NCI-H446 (cell line): ENCODE measurements around the gene OS9.

Source experiments
- DNase-seq, 2 experiments: peaks; one replicate each; lab custom pipeline; 2025; lab: John Stamatoyannopoulos, UW

OS9 gene

DNA sequence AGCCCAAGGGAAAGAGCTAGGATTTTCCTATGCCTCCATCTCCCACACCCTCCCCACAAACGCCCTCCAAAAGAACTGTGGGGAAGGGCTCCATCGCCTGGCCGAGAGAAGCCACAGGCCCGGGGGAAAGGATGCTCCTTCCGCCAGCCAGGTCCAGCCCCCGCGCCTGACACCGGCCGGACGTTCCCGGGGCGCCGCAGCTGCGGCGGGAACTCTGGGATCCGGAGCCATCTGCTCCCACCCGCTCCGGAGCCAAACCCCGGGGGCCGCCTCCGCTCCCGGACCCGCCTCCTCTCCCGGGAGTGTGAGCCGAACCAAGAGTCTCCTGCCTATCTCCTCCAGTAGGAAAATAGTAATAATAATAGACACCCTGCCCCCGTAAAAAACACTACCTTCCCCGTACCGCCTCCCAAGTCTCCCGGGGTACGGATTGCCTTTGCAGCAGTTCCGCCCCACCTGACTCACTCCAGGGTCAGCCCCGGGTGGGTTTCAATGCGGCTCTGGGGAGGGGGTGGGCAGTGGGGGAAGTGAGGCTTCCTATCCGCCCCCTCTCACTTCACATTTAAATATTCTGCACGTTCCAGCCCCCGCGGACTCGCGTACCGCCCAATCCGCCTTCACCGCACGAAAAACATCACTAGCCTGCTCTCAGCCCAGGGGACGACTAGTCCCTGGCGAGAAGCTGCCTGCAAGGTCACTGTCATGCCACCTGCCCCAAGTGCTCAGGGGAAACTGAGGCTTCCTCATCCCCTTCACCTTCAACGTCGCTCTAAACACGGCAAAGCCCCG lies 42.2 kb downstream of the OS9 start:
- DNase-seq = peak in 1 of 2 experiments; percentile 51

DNA sequence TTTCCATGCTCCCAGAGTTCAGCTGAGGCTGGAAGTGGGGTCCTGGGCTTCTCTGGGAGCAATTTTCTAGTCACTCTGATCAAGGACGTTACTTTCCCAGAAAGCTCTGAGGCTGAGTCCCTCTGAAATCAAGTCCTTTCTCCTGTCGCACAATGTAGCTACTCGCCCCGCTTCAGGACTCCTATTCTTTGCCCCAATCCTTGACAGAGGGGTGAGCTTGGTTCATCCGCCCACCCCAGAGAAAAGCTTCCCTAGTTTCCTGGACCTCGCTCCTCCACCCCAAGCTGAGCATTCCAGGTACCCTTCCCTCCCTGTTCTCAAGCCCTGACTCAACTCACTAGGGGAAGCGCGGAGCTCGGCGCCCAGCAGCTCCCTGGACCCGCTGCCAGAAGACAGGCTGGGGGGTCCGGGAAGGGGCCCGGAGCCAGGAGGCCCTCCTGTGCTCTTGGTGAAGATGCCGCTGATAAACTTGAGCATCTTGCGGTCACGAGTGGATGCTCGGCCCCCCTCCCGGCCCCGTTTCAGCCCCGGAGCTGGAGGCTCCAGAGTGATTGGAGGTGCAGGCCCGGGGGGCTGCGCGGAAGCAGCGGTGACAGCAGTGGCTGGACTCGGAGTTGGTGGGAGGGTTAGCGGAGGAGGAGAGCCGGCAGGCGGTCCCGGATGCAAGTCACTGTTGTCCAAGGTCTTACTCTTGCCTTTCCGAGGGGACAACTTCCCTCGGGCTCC lies 43.0 kb downstream of the OS9 start:
- DNase-seq = no peak

DNA sequence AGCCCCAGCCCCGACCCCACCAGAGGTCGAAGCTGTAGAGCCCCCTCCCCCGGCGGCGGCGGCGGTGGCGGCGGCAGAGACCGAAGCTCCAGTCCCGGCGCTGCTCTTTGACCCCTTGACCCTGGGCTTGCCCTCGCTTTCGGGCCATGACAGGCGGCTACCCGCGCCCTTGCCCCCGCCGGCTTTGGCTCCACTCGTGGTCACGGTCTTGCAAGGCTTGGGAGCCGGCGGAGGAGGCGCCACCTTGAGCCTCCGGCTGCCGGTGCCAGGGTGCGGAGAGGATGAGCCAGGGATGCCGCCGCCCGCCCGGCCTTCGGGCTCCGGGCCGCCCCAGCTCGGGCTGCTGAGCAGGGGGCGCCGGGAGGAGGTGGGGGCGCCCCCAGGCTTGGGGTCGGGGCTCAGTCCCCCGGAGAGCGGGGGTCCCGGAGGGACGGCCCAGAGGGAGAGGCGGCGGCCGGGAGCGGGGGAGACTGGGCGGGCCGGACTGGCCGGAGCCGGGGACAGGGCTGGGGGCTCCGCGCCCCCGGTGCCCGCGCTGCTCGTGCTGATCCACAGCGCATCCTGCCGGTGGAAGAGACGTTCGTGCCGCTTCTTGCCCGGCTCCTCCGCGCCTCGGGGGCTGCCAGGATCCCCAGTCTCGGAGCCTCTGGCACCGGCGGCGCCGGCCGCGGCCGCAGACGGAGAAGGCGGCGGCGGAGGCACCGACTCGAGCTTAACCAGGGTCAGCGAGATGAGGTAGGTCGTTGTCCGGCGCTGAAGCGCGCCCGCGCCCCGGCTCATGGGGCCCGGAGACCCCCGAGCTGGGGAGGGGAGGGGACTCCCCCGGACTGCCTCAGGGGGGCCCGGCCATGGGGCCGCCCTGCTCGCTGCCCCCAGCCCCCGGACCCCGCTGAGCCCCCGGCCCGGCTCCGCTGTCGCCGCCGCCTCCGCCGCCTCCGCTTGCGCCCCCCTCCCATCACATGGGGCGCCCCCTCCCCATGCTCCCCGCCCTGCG lies 43.8 kb downstream of the OS9 start:
- no peak for DNase-seq

DNA sequence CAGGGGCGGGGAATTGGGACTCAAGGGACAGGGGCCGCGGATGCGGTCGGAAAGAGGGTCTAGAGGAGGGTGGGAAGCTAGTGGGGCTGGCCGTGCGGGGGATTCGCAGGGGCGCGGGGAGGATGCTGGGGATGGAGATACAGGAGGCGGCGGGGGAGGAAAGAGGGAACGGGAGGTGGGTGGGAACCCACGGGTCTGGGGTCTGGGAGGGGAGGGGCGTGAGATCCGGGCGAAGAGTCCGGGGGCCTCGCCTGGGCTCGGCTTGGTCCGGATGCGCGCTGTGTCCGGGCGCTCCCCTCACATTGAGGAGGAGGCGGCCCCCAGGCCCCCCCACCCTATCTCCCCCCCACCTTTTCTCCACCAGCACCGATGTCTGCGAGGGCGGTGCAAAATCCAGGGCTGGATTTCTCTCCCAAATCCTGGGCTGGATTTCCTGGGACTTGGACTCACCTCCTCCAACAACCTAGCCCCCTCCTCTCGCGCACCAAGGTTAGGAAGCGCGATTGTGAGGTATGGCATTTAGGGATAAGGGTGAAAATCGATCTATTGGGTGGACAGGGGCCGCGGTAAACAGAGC lies 44.8 kb downstream of the OS9 start, which contains the start of gene AGAP2:
Gene AGAP2 (minus strand): TSS at position 82 of the 577 bp plus-strand sequence. CDS start 496 bp downstream, outside the sequence.
- DNase-seq = peak in 1 of 2 experiments; percentile 66

DNA sequence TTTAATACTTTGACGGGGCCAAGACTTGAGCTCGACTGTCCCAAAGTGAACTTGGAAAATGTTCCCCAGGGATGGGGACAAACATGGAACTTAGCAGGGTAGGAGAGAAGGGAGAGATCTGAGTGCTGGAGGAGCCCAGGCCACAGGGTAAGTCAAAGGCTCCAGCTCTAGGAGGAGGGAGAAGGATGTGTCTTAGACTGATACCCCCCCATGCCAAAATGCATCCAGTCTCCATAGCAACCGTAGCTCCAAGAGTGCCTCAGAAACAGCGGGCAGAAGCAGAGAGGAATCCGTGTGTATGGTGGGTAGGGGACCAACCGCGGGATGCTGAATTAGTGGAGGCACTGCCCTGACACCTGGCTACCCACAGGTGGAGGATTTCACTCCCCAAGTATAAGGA lies 45.5 kb downstream of the OS9 start:
- DNase-seq = no peak

DNA sequence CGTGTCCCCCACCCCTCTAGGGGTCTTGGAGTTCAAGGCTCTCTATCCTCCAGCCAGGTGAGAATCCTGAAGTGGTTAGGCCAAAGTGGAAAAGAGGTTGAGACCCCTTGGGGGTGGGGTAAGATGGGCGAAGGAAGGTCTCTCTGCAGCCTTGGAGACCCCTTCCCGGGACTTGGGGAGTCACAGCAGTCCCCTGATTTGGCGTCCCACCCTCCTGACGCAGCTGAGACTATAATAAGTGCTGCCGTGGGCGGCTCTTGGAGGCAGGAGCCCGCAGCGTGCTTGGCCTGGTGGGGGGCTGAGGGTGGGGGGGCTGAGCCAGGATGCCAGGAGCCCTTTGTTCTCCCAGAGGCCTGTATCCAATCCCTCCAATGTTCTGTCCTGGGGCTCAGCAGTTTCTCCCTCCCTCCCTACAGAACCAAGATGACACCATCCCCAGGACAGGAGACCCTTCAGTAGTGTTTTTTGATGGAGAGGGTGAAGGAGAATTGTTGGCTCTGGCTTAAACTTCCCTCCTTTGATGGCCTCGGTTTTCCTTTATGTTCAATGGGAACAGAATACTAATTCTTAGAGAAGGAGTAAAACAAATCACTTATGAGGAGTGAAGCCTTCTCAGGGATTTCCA lies 46.1 kb downstream of the OS9 start:
- no peak for DNase-seq

DNA sequence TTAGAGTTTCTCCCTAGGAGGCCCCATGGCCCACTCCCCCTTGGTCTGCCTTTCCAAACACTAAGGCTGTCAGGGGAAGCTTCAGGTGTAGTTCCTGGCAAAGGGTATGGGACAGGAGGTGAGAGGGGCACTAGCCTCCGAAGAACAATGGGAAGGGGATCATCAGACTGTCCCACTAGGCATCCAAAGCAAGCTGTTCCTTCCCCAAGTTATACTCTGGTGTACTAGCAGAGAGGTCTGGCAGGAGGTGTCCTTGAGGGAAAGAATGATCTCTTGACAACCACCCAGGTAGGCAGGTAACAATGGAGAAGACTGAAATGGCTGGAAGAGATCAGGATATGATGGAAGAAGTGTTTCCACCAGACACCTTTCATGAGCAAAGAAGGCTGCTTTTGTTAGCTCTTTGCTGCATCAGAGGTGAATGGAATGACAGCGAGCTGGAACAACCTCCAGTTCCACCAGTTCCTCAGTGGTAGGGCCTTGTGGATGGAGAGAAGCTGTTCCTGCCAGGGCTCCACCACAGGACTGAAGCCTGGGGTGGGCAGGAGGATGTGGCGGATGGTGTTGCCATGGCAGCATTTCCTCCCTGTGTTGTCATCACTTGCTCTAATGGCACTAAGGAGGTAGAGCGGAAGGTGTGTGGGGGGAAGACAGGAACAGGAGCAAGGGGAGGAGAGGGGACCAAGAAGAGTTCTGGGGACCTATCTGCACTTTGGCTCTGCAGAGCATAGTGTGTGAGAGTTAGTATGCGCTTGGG lies 46.9 kb downstream of the OS9 start:
- DNase-seq = no peak

DNA sequence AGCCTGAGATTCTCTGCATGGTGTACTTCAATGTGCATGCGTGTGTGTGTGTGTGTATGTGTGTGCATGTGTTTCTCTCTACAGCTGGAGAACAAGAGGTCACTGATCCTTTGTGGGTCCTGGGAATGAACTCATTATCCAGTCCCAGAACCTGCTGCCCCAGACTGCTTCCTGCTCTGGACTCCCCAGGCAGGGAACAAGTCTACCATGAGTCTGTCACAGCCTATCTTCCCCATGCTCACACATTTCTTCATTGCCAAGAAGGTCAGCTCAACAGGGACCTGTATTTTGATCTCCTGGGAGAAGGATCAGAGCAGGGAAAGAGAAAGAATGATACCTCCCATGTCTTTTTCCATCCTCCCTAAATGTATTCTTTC lies 47.5 kb downstream of the OS9 start:
- no peak for DNase-seq

DNA sequence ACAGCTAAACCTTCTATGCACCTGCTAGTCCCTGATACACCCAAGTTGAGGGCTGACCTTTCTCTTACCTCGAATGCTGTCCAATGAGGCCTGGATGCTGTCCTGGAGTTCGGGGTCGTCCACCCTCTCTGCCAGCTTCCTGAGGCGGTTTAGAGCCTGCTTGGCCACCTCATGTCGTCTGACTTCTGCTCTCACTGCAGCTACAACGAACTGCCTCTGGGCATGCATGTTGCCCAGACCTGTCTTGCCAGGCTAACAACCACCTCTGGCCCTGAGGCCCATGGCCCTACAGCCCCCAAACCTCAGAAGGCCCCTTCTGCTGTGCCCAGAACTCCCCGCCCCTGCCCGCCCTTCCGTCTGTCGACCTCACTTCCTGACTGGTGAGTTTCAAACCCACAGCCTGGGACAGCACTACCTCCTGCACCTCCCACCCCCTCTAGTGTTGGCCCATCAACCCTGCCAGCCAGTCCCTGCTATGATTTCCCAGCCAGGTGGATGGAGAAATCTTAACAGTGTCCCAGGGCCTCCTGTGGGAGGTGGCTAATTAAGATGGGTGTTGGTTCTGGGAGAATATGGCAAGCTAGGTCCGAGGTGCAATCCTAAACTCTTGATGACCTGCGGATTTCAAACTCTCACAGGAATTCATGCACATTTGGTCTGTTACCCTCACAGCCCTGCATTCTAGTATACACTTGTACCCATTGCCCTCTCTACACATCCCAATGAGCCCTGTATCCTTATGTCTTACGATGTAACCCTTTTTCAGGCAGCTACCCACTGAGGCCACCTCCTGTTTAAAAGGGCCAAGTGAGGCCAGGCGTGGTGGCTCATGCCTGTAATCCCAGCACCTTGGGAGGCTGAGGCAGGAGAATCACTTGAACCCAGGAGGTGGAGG lies 48.2 kb downstream of the OS9 start:
- no peak for DNase-seq

DNA sequence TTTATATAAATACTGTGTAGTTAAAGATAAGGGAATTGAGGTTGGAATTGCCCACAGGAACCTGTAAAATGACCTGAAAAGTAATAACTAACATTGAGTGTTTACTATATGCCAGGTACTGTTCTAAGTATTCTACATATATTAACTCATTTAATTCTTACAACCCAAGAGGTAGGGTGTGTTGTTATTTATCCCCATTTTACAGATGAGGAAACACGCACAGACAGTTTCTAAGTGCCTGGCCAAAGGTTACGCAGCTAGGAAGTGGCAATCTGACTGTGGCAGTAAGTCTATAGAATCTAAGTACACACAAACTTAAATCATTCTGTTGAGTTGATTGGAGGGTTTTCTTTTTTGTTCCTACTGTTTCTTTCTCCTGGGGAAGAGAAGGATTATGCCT lies 49.8 kb downstream of the OS9 start:
- no peak for DNase-seq

DNA sequence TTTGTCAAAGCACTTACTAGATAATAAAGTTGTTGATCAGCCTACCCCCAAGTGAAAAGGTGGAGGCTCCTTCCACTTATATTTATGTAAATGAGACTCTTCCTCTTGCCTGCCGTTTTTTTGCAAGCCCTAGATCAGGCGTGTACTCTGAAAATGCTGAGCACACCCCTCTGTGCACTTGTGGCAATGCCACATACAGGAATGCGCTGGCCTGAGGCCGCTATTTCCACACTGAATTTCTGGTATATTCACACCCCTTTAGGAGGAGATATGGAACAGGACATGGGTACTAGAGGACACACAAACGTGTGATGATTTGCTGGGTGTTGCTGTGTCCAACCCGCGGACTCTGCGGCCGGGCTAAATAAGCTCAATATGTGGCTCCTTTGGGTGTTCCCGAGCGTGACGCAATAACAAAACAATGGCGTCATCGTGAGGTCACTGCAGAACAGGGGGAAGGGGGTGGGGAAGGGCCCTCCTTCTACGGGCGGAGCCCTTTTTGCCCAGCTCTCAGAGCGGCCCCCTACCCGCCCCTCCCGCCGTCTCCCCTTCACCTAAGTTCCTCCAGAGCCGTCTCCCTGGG lies 50.4 kb downstream of the OS9 start:
- DNase-seq = peak; percentile 86 to 89

DNA sequence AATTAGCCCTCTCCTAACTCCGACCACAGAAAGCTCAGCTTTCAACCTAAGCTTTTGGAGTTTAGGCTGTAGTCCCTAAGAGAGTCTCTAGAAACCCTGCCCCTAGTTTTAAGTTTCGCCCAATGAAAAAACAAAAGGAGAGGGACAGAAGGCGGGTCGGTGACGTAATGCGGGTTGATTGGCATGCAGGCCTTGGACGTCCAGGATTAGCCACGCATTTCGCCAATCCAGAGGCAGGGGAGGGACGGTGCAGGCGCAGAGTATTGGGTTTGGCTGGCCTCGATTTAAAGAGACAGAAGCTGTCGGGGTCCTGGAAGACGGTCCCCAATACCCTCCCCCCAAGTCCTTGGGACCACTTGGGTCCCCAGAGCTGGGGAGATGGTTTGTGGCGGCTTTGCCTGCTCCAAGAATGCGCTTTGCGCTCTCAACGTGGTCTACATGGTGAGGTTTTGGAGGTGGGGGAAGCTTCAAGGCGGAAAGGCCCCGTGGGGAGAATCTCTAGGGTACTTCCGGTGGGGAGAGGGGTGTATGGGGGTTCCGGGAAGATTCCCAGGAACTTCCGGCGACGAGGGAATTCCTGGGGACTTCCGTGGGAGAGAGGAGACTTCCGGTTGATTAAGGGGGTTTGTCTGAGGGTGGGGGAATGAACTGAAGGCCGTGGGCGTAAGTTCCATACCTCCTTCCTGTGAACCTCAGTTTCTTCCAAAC lies 51.0 kb downstream of the OS9 start, which contains the start of gene TSPAN31:
Gene TSPAN31 (plus strand): TSS at position 263 of the 708 bp plus-strand sequence. CDS start 116 bp downstream, at position 379.
- peak; percentile 96 to 97 for DNase-seq

DNA sequence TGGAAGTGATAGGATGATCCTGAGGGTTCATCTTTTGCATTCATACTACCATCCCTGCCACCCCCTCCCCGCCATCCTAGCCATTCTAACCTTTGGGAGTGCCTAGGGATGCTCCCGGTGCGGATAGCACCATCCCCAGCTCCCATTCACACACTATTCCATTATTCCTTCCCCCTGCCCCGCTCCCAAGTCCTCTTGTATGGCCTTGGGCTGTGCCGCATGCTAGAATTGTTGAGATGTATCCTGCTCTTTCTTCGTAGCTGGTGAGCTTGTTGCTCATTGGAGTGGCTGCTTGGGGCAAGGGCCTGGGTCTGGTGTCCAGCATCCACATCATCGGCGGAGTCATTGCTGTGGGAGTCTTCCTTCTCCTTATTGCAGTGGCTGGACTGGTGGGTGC lies 51.6 kb downstream of the OS9 start:
- no peak for DNase-seq

DNA sequence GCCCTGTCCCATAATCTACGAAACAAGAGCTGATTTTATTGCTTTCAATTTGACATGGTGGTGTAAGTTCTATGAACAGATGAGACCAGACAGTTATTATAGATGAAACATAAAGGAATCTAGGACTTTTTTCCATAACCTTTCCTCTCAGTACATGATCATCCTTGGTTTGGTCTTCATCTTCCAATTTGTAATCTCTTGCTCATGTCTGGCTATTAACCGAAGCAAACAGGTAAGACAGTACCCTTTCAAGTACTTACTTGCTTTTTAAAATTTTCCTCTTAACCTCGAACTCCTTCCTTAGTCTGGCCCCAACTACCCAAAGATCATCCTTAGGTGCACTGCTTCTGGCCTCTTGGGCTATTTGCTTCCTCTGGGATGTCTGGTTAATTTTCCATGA lies 52.1 kb downstream of the OS9 start:
- DNase-seq = no peak

DNA sequence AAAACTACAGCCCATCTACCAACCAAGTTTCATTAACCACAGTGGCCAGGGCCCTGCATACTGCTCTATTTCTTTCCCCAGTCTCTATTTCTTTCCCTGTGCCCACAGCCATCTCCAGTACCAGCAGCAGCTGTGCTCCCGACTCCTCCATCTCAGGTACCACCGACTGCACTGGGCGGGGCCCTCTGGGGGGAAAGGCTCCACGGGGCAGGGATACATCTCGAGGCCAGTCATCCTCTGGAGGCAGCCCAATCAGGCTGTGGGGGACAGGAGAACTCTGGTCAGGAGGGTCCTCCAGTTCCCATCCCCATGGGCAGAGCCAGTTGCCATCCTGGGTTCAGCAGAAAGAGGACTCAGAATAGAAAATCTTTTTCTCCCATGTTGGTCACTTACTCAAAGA lies 55.1 kb downstream of the OS9 start:
- no peak for DNase-seq

DNA sequence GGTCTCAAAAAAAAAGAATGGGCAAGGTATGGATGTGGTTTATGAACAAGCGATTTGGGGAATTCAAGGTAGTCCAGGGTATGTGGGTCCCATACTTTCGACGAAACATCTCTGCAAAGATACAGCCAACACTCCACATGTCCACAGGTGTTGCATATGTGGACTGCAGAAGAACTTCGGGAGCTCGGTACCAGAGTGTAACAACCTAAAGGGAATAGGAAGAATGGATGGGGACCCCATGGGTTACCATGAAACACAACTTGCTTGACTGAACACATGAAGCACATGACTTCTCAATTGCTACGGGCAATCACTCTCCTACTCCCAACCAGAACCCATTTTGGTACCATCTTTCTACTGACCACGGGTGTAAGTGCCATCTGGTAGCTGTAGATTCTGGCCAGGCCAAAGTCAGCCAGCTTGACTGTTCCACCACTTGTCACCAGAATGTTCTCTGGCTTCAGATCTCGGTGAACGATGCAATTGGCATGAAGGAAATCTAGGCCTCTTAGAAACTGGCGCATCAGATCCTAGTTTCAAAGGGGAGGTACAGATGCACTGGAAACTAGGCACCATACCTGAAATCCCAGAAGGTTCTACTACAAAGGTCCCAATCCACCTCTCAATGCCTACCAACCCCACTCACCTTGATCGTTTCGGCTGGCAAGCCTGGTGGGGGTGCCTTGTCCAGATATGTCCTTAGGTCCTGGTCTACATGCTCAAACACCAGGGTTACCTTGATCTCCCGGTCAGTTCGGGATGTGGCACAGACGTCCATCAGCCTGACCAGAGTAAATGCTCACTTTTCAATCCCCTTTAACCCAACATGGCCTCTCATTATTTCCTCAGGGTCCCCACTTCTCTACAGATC lies 56.9 kb downstream of the OS9 start:
- DNase-seq = no peak

DNA sequence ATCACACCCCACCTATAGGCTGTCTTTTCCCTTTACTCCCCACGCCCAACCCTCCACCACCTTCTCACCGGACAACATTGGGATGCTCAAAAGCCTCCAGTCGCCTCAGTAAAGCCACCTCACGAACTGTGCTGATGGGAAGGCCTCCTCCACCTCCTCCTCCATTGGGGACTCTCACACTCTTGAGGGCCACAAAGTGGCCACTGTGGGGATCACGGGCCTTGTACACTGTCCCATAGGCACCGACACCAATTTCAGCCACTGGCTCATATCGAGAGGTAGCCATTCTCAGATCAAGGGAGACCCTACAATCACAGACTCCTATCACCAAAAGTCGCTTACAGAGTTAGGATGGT lies 57.5 kb downstream of the OS9 start:
- no peak for DNase-seq
